Choroid plexus epithelial cell (primary cell): ENCODE measurements around the gene SLC25A21.

Source experiments
- DNase-seq: peaks from one replicate; pipeline ENCODE4 v3.0.0-alpha.2; 2010; ENCODE audit warnings: low read depth
- H3K4me3 ChIP-seq: 2 replicates; pipeline ENCODE4 v1.5.1; 2011; ENCODE audit warnings: low read depth, mild to moderate bottlenecking, control low read depth, low read length, moderate library complexity
- TF ChIP-seq, protein P1 (sequence below): conservative IDR thresholded peaks from 2 replicates; pipeline ENCODE4 v1.5.1; 2011; ENCODE audit warnings: low read depth, mild to moderate bottlenecking, control low read depth, inconsistent platforms, low read length, moderate library complexity

Gene SLC25A21

DNA sequence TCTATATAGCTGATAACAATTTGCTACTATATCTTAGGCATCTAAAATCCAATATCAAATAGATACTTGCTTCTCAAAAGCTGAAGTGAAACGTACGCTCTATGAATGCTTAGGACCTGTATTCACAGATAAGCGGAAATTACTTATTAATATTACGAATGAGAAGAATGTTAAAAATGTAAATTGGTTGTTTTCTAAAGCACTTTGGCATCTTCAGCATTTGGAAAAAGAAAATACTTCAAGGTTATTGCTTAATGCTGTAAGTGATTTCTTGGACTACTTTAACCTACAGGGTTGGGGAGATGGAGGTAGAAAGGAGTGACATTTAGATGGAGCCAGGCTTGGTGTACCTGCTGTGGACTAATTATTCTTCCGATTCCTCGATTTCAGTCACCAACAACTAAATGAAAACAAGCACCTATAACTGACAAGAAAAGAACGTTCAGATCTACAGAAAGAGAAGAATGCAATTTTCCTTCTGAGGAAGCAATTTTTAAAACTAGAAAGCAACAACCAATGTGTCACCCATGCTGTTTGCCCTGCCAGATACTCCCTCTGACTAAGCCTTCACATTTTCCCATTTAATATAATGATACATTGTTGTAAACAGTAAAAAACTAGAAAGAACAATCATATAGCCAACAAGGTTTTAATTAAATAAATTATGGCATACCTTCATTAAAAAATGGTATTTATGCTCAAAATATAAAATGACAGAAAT lies 49.3 kb downstream of the SLC25A21 start:
- peak; percentile 42 for DNase-seq
- H3K4me3 ChIP-seq = no peak overlapping the region
- TF ChIP-seq, protein P1, sequence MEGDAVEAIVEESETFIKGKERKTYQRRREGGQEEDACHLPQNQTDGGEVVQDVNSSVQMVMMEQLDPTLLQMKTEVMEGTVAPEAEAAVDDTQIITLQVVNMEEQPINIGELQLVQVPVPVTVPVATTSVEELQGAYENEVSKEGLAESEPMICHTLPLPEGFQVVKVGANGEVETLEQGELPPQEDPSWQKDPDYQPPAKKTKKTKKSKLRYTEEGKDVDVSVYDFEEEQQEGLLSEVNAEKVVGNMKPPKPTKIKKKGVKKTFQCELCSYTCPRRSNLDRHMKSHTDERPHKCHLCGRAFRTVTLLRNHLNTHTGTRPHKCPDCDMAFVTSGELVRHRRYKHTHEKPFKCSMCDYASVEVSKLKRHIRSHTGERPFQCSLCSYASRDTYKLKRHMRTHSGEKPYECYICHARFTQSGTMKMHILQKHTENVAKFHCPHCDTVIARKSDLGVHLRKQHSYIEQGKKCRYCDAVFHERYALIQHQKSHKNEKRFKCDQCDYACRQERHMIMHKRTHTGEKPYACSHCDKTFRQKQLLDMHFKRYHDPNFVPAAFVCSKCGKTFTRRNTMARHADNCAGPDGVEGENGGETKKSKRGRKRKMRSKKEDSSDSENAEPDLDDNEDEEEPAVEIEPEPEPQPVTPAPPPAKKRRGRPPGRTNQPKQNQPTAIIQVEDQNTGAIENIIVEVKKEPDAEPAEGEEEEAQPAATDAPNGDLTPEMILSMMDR = no peak

DNA sequence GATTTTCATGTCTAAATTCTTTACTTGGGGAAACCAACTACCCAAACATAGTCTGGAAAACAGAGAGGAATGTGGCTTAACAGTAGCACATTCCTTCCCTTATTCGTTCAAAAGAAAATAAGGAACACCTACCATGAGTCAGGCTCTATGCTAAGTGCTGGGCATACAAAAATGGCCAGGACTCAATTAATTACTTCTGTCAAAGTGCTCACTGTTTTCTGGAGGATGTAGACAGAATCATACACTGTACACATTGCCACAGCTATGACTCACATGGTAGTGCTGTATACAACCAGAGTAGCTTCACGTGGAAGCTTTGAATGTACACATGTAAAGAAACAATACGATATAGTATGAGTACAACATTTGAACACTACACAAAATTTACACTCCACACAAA lies 50.1 kb downstream of the SLC25A21 start:
- TF ChIP-seq, protein P1 = no peak
- no peak overlapping the region for H3K4me3 ChIP-seq
- peak; percentile 64 for DNase-seq

DNA sequence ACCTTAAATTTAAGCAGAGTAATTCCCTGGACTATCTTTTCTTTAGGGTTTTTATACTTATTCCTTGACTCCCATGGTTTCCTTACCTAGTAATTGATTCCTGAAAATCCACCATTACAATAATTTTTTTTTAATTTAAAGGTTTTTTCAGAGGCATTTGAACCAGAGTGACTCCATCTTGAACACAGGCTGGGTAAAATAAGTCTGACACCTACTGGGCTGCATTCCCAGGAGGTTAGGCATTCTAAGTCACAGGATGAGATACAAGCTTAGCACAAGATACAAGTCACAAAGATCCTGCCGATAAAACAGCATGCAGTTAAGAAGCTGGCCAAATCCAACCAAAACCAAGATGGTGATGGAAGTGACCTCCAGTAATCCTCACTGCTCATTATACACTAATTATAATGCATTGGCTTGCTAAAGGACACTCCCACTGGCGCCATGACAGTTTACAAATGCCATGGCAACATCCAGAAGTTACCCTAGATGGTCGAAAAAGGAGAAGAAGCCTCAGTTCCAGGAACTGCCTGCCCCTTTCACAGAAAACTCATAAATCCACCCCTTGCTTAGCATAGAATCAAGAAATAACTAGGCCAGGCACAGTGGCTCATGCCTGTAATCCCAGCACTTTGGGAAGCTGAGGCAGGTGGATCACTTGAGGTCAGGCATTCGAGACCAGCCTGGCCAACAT lies 53.6 kb downstream of the SLC25A21 start:
- TF ChIP-seq, protein P1 = no peak
- no peak overlapping the region for H3K4me3 ChIP-seq
- DNase-seq = no peak

DNA sequence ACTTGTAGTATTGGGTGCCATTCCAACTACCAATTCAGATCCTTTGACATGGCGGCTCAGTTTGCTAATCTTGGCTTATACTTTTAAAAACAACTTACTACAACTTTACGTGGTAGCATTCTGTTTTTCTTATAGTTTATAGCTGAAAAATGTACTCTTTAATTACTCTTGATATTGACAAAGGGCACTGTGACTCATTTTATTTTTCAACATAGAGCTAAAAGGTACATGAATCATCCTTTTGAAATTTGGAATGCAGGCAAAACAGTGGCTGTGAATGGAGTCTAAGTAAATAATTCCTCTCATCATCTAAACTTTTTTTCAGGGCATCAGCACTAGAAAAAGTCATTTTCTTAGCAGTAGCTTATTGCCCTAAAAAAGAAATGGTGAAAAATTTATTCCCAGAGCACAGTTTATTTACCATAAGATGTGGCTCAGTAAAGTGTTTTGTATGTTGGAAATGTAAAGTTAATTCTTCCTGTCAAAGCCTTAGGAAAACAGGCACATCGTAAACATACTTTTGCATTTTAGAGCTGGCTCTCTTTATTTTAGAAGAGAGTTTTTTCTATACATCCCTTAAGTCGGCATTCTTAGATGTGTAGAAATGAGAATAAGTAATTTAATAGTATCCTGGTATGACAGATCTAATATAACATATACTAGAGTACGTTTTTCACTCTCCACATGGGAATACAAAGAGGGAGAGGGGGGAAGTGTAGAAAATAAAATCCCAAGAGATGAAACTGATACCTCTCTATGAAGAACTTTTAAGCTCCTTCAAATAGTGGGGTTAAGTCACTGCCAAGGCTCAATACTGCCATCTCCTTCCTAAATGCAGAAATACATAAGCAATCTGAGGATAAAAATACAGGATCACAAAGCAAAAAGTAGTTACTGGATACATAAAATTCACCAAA lies 55.2 kb downstream of the SLC25A21 start:
- H3K4me3 ChIP-seq = peak overlapping the region; percentile 6
- peak; percentile 91 for DNase-seq
- TF ChIP-seq, protein P1 = peak; percentile 78

DNA sequence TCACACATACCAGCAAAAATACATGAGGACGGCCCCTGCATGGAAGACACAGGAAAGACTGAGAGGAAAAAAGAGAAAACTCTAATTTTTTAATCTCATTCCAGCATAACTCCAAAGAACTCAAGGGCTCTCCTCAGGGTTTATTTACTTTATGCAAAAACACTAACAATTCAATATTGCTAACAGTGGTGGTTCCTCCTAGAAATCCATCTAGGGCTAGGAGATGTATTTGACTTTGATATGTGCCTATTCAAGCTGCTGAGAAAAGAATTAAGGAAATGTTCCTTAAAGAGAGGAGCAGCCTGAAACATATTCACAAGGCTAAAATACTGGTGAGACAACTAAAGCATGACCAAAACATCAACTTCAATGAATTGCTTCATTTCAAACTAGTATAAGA lies 57.0 kb downstream of the SLC25A21 start:
- H3K4me3 ChIP-seq = no peak overlapping the region
- no peak for DNase-seq
- TF ChIP-seq, protein P1 = no peak

DNA sequence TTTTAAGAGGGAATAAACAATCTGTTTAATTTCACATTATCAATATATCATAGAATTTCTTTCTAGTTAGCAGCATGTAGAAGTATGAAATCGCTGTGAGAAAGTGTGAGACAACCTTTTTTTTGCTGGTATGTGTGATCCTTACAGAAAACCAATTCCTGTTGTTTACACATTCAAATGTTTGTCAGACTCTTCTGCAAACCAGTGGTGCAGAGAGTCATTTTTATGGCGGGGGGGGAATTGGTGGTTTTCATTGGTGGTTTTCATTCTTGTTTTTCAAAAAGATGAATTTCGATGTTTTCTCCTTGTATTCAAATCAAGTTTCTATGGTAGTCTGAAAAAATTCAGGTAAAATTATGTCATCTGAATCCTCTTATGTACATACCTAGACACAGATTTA lies 57.8 kb downstream of the SLC25A21 start:
- H3K4me3 ChIP-seq = no peak overlapping the region
- DNase-seq = no peak
- TF ChIP-seq, protein P1 = no peak
